Stimulated activated CD4-positive, alpha-beta T cell treated with anti-CD3 and anti-CD28 coated beads, Interleukin-1b, Interleukin-23, amount 100 ng/mL, for 4 hours (primary cell): ENCODE data around the gene MAGI1.

Experiments used
- DNase-seq, 2 donors: peaks; one replicate each; pipeline ENCODE4 v3.0.0-alpha.2; 2020; ENCODE audit warnings: low read depth in 2 of 2

Gene MAGI1

DNA sequence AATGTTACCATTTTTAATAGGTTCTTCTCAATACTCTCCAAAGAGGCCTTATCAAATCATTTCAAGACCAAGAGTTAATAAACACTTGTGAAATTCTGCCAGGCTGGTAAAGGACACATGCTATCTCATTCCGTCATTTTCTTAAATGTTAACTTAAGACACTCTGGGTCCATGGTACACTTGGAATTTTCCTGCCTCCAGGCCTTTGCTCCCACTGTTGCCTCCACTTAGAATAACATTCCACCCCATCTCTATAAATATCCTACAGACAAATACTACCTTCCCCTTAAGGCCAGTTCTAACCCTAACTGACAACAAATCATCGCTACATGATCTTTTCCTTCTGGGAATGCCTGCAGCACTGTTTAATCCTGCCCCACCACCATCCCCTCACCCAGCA is 24.1 kb downstream of the MAGI1 start:
- DNase-seq = no peak

DNA sequence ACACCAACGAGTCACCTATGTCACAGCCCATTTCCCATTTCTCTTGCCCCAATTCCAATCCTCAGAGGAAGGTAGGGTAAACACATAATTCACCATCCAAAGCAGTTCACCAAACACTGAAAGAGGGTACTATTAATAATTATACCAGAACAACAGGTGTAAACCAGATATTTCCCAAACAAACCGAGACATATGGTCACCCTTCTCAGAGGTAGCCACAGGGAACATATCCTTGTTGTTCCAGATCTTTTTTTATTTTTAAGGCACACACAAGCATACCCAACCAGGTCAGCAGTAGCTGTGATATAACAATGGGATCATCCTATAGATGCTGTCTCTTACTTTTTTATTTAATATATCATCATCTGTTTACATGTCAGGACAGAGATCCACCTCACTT is 24.7 kb downstream of the MAGI1 start:
- DNase-seq = no peak

DNA sequence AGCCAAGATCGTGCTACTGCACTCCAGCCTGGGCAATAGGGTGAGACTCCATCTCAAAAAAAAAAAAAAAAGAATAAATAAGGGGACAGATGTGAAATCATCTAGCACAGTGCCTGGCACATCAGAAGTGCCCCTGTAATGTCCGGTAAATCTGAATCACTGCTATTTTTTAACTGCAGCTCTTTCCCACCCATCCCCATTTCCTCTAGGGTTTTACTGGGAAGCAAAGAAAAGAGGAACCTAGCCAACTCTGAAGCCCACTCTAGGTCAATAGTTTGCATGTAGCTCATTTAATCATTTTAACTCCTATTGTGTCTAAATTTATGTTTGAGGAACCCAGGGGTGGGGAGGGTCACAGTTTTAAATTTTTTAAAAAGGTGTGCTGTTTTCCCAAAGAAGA is 26.0 kb downstream of the MAGI1 start:
- no peak for DNase-seq

GRCh38 chr3:66010739-66011655 is 27.7 kb downstream of the MAGI1 start:
- DNase-seq = no peak

DNA sequence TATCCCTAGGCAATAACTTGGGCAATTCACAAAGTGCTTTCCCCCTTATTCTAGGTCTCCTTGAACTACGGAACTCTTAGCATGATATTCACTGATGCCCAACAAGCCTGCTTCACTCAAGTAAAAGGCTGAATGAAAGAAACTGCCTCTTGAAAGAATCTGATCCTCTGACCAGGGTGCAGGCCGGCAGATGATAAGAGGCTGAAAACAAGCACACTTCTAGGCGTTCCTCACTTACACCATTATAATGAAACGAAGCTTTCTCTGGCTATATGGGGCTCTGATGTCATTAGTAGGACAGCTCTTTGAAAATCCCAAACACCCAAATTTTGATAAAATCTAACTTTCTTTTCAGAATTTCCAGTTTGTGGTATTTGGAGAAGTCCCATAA is 28.4 kb downstream of the MAGI1 start:
- DNase-seq = no peak

GRCh38 chr3:66004244-66004643 is 34.5 kb downstream of the MAGI1 start:
- no peak for DNase-seq

- no peak for DNase-seq
These were observed 37.1 kb downstream of the MAGI1 start for GRCh38 chr3:66001626-66002025.

- DNase-seq = no peak
These were observed 38.2 kb downstream of the MAGI1 start for GRCh38 chr3:66000506-66000905.

- DNase-seq = no peak
These were observed 39.1 kb downstream of the MAGI1 start for GRCh38 chr3:65999606-66000005.

GRCh38 chr3:65996589-65996988 is 42.1 kb downstream of the MAGI1 start:
- DNase-seq = no peak

GRCh38 chr3:65995515-65995914 is 43.2 kb downstream of the MAGI1 start:
- no peak for DNase-seq

GRCh38 chr3:65995030-65995429 is 43.7 kb downstream of the MAGI1 start:
- DNase-seq = no peak

DNA sequence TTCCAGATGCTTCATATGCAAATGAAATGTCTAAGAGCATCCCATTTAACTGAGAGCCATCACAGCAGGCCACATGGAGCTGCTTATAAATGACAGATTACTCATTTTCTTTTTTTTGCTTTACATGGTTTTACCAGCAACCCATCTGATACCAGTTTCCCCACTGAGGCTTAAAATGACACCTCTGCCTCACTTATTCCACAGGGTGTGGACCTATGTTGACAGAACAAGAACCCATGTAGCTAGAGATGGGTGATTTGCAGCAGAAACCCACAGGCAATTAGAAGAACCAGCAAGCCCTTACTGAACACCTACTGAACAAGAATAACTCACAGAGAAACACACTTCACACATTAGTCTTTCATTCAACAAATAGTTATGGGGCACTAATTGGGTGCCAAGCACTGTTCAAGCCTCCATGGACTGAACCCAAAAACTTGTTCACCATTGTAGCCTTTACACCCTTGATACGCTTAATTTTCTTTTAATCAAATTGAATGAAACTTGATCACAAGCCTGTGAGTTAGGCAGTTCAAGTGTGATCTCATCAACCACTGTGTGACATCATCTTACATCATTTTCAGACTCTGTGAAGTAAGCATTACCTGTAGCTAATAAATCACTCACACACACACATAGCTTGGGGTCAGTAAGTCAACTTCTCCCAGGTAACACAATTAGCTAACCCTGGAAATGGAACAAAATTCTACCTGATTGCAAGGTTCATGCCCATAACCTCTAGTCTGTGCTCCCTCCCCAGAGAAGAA is 45.4 kb downstream of the MAGI1 start:
- no peak for DNase-seq

GRCh38 chr3:65992106-65992505 is 46.6 kb downstream of the MAGI1 start:
- no peak for DNase-seq

DNA sequence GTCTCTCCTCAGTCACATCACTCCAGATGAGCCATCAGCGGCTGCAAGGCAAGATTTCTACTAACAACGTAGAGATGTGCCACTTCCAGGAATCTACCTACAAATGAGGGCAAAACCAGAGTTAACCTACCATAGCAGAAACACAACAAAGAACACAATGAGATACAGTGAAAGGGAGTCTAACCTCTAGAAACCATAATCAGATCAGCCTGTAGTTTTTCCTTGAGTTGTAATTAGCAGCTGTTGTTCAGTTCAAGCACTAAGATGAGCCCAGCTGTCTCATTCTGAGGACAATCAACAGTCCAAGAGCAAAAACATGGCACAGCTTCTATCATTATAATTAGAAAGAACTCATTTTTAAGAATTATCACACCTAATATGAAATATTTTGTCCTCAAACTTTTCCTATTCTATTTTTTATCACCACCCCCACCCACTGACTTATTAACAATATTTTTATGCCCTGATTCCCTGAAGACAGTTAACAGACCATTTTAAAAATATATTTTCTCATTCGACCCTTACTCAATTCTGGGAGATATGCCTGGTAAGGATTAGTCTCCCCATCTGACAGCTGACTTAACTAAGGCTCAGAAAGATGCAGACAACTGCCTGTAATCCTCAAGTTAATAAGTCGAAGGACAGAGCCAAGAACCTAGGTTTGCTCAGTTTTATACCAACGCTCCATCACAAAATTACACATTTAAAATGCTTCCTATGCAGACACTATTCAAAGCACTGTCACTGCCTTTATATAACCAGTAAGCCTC is 50.1 kb downstream of the MAGI1 start:
- DNase-seq = no peak

- no peak for DNase-seq
These were observed 52.4 kb downstream of the MAGI1 start for GRCh38 chr3:65986285-65986684.

GRCh38 chr3:65984975-65985374 is 53.7 kb downstream of the MAGI1 start:
- no peak for DNase-seq

GRCh38 chr3:65983100-65983499 is 55.6 kb downstream of the MAGI1 start:
- DNase-seq = no peak

DNA sequence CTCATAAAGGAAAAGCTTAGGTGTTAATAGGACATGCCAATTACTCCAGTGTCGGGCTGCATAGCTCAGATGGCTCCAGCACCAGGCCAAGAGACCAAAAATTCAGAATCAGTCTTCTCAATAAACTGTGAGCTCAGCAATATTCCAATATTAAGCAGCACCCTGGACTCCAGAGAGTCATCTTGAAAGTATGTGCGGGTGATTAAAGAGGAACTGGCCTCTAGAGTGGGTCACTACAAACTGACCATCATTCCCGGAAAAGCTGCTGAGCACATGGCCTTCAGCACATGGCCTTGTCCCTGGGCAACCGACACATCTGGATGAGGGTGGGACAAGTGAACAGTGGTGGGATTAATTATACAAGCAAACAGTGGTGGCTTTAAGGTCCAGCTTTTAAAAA is 59.0 kb downstream of the MAGI1 start:
- no peak for DNase-seq

DNA sequence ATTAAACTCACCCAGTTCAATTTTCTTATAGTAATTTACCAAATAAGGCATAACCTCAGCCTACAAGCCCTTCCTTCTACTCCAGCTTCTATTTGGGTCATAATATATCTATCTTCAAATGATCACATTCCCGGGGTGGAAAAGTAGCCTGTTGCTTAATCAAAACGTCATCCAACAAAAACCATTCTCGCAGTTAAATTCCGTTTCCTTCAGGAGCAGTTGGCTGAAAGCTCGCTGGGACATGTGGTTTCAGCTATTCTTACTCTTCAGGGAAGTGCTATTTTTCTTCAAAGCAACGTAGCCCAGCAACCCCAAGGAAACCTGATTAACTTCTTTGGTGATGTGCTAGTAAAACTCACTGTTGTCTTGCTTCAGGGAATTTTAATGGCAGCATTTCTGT is 59.6 kb downstream of the MAGI1 start:
- no peak for DNase-seq

- DNase-seq = no peak
These were observed 60.6 kb downstream of the MAGI1 start for GRCh38 chr3:65978116-65978515.

GRCh38 chr3:65975032-65975431 is 63.7 kb downstream of the MAGI1 start:
- no peak for DNase-seq
